KG1 (cell line): ENCODE measurements around the gene SNAP91.
"Not testable (repeated sequence)": the region's sequence is repeated elsewhere in the genome, so short reads cannot be mapped to it uniquely, and the experiment has no call there.

Experiments used
- DNase-seq: peaks from one replicate; lab custom pipeline; 2025; lab: John Stamatoyannopoulos, UW

SNAP91 gene, protein sequence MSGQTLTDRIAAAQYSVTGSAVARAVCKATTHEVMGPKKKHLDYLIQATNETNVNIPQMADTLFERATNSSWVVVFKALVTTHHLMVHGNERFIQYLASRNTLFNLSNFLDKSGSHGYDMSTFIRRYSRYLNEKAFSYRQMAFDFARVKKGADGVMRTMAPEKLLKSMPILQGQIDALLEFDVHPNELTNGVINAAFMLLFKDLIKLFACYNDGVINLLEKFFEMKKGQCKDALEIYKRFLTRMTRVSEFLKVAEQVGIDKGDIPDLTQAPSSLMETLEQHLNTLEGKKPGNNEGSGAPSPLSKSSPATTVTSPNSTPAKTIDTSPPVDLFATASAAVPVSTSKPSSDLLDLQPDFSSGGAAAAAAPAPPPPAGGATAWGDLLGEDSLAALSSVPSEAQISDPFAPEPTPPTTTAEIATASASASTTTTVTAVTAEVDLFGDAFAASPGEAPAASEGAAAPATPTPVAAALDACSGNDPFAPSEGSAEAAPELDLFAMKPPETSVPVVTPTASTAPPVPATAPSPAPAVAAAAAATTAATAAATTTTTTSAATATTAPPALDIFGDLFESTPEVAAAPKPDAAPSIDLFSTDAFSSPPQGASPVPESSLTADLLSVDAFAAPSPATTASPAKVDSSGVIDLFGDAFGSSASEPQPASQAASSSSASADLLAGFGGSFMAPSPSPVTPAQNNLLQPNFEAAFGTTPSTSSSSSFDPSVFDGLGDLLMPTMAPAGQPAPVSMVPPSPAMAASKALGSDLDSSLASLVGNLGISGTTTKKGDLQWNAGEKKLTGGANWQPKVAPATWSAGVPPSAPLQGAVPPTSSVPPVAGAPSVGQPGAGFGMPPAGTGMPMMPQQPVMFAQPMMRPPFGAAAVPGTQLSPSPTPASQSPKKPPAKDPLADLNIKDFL

GRCh38 chr6:83708970-83709747 is at the start of gene SNAP91:
Gene SNAP91, minus strand, starts transcription at chr6:83709101. Its CDS starts 1,174 bp downstream, at chr6:83707927.
- DNase-seq = no peak

- no peak for DNase-seq
These were observed 49.6 kb upstream of the SNAP91 start for GRCh38 chr6:83758533-83758932.

DNA sequence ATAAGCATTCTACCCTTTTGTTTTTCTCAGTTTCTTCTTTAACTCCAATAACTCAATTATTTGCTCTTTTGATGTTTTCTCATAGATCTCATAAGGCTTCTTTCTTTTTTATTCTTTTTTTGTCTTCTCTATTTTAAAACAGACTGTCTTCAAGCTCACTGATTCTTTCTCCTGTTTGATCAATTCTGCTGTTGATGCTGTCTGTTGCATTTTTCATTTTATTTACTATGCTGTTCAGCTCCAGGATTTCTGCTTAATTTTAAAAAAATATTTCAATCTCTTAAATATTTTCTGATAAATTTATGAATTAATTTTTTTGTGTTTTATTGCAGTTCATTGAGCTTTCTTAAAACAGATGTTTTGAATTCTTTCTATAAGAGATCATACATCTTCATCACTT is 48.1 kb upstream of the SNAP91 start:
- no peak for DNase-seq

DNA sequence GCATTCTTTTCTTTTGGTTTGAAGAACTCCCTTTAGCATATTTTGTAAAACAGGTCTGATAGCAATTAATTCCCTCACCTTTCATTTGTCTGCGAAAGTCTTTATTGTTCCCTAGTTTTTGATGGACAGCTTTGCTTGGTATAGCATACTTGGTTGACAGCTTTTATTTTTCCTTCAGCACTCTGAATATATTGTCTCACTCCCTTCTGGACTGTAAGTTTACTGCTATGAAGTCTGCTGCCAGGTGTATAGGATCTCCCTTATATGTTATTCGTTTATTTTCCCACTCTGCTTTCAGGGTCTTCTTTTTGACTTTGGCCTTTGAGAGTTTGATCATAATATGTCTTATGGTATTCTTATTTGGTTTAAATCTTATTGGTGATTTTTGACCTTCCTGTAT is 47.7 kb upstream of the SNAP91 start:
- DNase-seq = no peak

DNA sequence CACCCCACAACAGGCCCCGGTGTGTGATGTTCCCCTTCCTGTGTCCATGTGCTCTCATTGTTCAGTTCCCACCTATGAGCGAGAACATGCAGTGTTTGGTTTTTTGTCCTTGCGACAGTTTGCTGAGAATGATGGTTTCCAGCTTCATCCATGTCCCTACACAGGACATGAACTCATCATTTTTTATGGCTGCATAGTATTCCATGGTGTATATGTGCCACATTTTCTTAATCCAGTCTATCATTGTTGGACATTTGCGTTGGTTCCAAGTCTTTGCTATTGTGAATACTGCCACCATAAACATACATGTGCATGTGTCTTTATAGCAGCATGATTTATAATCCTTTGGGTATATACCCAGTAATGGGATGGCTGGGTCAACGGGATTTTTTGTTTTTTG is 43.5 kb upstream of the SNAP91 start:
- not testable (repeated sequence) for DNase-seq

DNA sequence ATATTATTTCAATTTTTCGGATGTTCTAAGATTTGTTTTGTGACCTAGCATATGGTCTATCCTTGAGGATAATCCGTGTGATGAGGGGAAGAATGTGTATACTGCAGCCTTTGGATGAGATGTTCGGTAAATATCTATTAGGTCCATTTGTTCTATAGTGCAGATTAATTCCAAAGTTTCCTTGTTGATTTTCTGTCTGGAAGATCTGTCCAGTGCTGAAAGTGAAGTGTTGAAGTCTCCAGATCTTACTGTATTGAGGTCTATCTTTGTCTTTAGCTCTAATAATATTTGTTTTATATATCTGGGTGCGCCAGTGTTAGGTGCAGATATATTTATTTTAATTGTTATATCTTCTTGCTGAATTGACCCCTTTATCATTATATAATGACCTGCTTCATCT is 32.2 kb upstream of the SNAP91 start:
- DNase-seq = no peak

DNA sequence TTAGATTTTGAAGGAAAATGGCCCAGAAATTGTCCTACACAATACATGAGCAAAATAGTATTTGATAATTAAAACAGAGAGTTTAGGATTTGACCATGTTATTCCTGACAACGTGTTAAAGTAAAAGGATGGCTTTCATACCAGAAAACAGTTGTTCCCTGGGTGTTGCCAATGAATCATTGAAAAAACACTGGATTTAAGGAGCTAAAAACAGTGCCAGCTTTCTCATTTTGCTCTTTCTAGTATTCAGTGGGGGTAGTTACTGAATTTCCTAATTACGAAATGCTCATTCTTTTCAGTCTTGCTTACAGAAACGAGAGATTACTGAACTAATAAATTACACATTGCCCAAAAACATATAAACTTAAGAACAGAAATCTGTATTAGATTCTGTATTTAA is 26.6 kb upstream of the SNAP91 start:
- no peak for DNase-seq

GRCh38 chr6:83729871-83730270 is 21.0 kb upstream of the SNAP91 start:
- DNase-seq = no peak

- no peak for DNase-seq
These were observed 14.0 kb upstream of the SNAP91 start for GRCh38 chr6:83722876-83723275.

DNA sequence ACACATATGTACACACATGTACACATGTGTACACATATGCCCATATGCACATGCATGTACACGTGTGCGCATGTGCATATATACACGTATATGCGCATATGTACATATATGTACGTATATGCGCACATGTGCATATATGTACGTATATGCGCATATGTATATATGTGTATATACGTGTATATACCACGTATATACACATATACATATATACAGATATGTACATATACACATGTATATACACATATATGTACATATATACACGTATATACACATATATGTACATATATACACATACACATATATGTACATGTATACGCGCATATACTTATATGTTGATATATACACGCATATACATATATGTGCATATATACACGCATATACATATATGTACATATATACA is 8.9 kb upstream of the SNAP91 start:
- DNase-seq = no peak

- DNase-seq = no peak
These were observed 3.1 kb upstream of the SNAP91 start for GRCh38 chr6:83711958-83712357.

- DNase-seq = no peak
These were observed 798 bp upstream of the SNAP91 start for GRCh38 chr6:83709748-83710050.

GRCh38 chr6:83708546-83708969 is 343 bp downstream of the SNAP91 start:
- no peak for DNase-seq

DNA sequence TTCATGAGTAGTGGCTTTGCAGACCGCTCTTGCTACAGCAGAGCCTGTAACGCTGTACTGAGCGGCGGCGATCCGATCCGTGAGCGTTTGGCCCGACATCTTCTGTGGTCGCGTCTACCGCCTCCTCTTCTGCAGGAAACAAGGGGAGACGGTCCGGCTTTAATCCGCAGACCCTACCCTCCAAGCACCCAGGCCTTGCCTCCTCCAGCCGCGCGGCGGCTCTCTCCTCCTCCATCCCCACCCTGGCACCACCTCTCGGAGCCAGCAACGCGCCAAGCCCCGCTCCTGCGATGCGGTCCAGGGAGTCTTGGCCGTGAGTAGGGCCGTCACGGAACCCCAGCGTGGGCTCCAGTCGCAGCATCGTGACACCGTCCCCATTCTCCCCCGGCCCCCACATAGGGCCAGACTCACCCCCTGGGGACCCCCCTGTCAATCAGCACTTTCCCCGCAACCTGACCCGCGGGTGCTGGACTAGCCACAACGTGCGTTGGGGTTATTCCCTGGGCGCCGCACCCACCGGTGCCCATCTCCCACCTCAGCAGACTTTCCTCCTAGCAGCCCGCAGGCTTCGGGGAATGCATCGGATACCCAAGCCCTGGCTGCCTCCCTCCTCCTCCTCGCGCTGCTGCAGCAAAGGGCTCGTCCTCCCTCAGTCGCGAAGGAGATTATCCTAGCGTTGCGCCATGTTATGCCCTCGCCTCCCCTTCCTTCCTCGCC is 914 bp downstream of the SNAP91 start:
- no peak for DNase-seq

DNA sequence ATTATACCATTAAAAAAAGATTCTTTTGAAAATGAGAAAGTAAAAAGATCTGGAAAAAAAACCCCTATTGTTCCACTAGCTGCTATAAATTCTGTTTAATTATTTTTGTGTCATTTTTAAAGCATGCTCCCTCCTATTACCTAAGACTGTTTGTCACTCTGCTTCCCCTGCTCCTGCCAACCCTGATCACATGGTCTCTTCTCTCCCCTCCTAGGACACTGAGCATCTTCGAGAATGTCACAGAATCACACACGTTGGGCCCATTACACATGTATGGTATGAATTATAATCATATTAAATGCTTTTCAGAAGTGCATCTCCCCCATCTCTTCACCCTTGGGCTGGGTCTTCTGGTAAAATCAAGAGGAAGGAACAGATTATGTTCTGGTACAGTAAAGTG is 6.2 kb downstream of the SNAP91 start:
- DNase-seq = no peak

- DNase-seq = no peak
These were observed 6.8 kb downstream of the SNAP91 start for GRCh38 chr6:83702077-83702476.

DNA sequence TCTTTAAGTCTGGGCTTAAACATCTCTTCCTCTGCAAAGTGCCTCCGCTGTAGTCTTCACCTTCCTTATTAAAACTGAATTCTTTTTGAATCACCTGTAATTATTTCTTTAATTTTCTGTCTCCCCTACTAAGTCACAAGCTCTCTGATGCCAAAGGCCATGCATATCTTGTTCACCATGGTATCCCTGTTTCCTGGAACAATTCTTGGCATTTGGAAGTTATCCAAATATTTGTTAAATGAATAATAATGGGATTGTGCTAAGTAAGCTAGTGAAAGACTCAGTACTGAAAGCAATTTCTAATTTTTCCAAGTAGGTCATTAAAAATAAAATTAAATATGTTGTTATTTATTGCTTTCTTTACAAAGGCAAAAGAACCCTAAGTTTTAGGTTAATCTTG is 12.2 kb downstream of the SNAP91 start:
- no peak for DNase-seq

GRCh38 chr6:83685481-83685880 is 23.4 kb downstream of the SNAP91 start:
- no peak for DNase-seq

DNA sequence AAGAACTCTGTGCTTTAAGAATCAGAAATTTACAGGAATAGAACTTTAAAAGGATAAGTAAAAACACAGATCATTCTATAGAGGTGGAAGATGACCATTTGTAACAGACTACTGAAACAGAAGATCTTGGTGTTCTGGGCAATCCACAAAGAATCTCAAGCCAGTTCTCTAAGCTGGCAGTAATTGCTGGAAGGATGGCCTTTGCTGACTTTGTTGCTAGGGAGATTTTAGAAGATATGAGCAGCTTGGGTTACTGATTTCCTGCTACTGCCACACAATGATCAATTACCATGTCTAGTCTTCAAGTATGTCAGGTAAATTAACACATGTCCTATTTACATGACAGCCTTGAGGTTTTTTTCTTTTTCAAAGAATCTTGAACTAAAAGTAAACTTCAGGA is 31.1 kb downstream of the SNAP91 start:
- DNase-seq = no peak

GRCh38 chr6:83637953-83638352 is 70.9 kb downstream of the SNAP91 start:
- DNase-seq = no peak

DNA sequence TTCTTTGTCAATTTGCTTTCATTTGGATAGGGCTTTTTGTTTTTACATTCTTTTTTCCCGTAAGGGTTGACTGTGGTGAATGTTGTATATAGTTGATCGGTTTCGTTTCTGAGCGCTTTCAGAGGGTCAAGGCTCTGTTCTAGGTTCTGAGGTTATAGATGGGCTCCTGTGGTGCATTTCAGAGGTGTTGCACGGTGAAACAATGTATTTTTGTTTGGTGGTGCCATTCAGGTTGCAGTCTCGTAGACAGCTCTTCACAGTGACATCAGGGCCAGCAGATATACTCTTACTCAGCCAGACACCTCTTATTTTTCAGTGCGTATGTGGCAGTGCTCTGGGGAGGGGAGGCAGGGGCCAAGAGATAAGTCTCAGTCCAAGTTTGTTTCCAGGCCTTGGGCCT is 72.1 kb downstream of the SNAP91 start:
- DNase-seq = no peak

GRCh38 chr6:83633609-83634008 is 75.3 kb downstream of the SNAP91 start:
- DNase-seq = no peak
